HG03175 (cell line): ENCODE results near the gene ZNF202.

ENCODE experiments used
- ATAC-seq: cut with Tn5 transposase; IDR thresholded peaks from one replicate; pipeline ENCODE4 v1.9.1; 2021; ENCODE audit warnings: mild to moderate bottlenecking, moderate library complexity; ENCODE audit not compliant: unreplicated experiment

Gene ZNF202

DNA sequence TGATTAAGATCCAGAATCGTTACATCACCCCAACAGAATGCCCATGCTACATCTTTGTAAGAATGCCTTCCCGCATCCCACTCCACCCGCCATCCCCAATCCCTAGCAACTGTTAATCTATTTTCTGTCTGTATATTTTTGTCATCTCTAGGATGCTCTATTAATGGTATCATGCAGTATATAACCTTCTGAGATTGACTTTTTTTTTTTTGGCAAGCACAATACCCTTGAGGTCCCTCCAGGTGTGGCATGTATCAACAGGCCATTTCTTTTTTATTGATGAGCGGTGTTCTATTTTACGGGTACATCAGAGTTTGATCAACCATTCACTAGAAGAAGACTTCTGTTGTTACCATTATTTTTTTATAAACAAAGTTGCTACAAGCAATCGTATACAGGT lies 56.9 kb downstream of the ZNF202 start:
- no peak for ATAC-seq

DNA sequence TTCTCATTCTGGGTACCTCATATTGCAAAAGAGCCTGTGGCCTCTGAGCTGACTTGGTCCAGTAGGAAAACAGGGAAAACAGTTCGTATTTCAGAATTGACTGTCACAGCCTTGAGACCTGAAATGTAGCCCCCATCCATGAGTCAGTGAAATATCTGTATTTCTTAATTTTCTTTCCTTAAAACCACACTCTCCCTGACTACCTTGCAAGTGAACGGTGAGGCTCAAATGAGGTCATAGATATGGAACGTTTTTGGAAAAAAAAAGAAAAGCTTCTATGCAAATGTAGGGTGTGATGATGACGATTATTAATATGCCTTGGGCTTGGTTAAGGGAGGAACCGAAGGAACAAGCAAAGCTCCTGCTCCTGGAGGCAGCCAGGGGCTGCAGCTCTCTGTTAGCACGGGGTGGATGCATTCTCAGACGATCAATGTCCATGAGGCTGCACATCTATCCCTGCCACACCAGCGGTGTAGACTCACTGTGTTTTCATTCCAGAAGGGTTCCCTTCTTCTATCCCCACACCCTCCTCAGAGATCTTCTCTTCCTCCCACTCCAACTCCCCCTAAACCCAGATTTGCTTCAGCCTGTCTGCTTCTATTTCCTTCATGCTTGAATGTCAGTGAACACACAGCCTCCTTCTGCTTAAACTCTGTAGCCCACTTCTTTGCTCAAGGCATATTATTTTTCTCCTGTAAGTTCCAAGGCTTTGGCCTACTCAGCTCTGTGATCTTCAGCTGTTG lies 57.9 kb downstream of the ZNF202 start:
- no peak for ATAC-seq

GRCh38 chr11:123682696-123683410 lies 58.6 kb downstream of the ZNF202 start:
- ATAC-seq = no peak

- ATAC-seq = no peak
Observed at GRCh38 chr11:123681030-123681429, 60.4 kb downstream of the ZNF202 start.

GRCh38 chr11:123678246-123678645 lies 63.2 kb downstream of the ZNF202 start:
- no peak for ATAC-seq

- ATAC-seq = no peak
Observed at GRCh38 chr11:123677510-123677909, 64.0 kb downstream of the ZNF202 start.

DNA sequence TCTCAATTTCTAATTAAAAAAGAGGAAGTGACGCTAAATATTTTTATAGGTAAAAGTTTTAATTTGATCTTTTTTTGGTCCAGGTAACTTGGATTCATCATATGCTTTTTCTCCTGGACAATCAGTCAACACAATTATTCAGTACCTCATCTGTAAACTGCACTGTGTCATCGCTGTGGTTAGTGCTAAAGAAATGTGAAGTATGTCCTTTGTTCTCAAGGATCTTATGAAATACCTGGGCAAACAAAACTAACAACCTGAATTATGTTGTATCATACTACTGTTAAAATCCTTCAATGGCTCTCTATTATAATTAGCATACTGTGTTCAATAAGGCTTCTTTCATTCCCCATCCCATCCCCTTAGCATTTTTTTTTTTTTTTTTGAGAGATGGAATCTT lies 67.2 kb downstream of the ZNF202 start:
- no peak for ATAC-seq
